GM23248 (cell line): ENCODE measurements around the gene TMEM35A.

Source experiments
- EZH2 ChIP-seq: fragments of 200-600 bp; sonication (generic); IDR thresholded peaks from 2 replicates; pipeline ENCODE4 v1.6.1; 2018; ENCODE audit warnings: antibody characterized with exemption, mild to moderate bottlenecking; ENCODE audit not compliant: insufficient read depth, poor library complexity, severe bottlenecking
- EZH2phosphoT487 ChIP-seq: fragments of 200-600 bp; sonication (generic); IDR thresholded peaks from 2 replicates; pipeline ENCODE4 v1.6.1; 2018; ENCODE audit warnings: antibody characterized with exemption, moderate library complexity, mild to moderate bottlenecking, low read depth; ENCODE audit not compliant: insufficient read depth

DNA sequence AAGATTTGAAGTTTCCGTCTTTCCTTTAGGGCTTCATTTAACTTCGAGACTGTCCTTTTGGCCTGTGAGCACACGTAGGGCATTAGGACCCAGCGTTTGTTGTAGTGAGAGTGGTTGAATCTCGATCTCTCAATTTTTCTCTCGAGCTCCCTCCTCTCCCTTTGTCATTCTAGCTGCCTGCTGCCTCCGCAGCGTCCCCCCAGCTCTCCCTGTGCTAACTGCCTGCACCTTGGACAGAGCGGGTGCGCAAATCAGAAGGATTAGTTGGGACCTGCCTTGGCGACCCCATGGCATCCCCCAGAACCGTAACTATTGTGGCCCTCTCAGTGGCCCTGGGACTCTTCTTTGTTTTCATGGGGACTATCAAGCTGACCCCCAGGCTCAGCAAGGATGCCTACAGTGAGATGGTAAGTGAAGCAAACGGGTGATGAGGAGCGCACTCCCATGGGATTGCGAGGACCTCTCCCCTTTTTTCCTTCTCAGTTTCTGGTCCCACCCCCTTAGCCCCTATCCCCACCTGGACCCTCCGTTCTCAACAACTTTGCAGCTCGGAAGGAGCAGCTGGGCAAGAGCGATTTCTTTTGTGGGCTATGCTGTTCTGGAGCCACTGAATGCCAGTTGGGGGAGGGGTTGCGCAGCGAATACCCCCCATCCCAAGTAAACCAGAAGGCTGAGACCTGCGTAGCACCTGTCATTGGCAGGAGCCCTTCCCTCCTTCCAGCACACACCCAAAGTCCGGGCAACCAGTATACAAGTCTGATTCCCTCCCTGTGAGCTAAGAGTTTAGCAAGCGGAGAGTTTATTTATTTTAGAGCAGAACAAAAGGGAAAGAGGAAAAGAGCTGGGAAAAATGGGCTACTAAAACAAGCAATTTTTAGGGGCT is at the start of gene TMEM35A:
- TF ChIP-seq EZH2phosphoT487 (no peak), EZH2 (no peak)
